HG02610 (cell line): ENCODE measurements around the gene CCDC27.

Experiments used
- ATAC-seq: cut with Tn5 transposase; IDR thresholded peaks from one replicate; pipeline ENCODE4 v1.9.1; 2021; ENCODE audit warnings: mild to moderate bottlenecking, moderate library complexity; ENCODE audit not compliant: unreplicated experiment

CCDC27 gene

DNA sequence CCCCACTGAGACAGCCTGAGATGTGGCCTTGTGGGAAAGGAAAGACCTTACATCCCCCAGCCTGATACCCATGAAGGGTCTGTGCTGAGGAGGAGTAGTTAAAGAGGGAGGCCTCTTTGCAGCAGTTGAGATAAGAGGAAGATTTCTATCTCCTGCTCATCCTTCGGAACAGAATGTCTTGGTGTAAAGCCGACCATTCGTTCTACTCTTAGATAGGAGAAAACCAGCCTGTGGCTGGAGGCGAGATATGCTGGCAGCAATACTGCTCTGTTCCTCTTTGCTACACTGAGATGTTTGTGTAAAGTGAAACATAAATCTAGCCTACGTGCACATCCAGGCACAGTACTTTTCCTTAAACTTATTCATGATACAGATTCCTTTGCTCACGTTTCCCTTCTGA, 1.5 kb upstream of the CCDC27 start:
- ATAC-seq = no peak

DNA sequence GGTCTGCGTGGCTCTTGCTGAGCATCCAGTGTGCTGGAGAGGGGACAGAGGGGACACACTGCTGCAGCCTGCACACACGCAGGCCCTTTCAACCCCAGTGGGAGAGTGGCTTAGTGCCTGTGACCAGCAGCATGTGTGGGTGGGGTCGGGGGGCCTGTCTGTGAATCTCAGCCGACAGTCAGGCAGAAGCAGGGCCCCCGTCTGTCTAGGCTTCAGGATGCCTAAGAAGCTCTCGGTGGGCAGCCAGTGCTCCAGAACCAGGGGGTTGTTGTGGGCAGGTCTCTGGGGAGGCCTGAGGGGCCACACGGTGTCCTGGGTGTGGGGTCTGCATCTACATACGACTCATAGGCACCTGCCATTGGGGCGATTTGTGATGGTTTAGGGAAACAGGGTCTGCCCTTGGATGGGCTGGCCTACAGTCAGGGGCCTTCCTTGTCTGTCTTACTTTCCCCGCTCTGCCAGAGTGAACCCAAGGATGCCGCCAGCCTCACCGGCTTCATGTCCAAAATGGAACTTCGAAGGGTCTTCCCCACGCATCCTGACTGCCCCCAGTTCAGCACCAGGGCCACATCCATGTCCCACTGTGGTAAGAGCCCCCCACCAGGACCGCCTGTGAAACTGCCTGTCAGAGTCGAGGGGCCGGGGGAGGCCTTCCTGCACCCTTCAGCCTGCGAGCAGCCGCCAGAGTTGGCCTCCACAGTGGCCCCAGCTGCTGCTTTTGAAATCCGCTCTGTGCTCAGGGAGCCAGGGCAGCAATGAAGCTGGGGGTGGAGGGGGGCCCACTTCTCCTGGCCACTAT, 1.6 kb downstream of the CCDC27 start:
- ATAC-seq = no peak

DNA sequence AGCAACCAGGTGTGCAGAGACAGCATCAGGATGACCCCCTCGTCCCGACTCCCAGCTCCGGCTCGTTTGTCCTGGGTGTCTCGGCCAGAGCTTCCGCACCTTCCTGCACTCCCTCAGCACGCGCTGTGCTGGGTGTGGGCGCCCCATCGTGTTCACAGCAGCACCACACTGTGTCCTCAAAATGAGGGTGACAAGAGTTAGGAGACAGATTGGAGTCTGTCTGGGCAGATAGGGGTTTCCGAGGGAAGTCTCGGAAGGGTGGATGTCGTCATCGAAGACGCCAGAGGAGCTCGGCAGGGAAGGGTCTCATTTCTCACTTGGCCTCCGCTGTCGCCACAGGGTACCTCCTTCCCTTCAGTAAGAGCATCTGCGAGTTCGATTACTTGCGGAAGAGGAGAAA, 4.1 kb downstream of the CCDC27 start:
- ATAC-seq = no peak

GRCh38 chr1:3759164-3759563, 6.9 kb downstream of the CCDC27 start:
- ATAC-seq = no peak

DNA sequence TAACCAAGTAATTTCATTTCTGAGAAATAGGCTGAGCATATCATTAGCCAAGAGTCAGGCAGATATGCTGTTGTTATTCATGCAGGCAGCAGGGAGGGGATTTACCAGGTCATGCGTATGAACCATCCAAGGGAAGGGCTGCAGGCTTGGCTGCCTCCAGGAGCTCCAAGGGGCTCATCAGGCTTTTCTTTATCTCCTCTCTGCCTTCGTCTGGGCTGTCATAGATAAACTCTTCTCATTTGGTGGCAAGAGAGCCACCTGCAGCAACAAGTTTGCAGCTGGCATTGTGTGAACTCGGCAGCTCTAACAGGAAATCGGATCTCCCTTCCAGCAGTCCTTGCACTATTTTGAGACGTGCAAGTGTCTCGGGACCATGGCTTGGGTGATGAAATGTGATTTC, 7.5 kb downstream of the CCDC27 start:
- ATAC-seq = no peak

GRCh38 chr1:3761296-3762010, 9.2 kb downstream of the CCDC27 start:
- ATAC-seq = no peak

- no peak for ATAC-seq
Measured at GRCh38 chr1:3762151-3762872, 10.1 kb downstream of the CCDC27 start.

- ATAC-seq = no peak
Measured at GRCh38 chr1:3762873-3763228, 10.6 kb downstream of the CCDC27 start.

DNA sequence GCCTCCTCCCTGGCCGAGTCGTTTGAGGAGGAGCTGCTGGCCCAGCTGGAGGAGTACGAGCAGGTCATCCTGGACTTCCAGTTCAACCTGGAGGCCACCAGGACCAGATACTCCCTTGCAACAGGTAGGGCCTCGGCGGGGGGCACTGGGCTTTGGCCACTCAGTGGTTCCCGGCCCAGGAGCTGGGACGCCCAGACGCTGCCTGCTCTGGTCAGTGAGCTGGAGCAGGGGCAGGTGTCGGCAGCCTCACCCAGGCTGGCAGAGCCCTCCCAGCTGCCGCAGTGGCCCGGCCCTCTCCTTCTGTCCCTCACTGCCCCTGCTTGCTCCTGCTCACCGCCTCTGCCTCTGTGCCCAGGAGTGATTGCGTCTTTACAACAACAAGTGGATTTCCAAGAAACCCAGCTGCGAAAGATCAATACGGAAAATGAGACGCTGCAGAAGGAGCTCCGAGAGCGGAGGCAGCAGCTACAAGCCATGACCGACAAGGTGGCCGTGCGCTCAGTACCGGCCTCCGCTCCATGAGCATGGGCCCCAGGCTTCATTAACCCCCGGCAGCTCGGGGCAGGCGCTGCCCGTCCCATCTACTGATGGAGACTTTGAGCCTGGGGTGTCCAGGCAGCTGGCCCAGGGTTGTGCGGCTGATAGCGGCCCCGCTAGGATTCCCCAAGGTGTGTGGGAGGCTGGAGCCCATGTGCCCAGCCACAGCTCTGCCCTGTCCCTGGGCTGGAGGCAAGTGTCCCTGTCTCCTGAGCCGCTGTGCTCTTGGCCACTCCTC, 11.3 kb downstream of the CCDC27 start:
- ATAC-seq = no peak

DNA sequence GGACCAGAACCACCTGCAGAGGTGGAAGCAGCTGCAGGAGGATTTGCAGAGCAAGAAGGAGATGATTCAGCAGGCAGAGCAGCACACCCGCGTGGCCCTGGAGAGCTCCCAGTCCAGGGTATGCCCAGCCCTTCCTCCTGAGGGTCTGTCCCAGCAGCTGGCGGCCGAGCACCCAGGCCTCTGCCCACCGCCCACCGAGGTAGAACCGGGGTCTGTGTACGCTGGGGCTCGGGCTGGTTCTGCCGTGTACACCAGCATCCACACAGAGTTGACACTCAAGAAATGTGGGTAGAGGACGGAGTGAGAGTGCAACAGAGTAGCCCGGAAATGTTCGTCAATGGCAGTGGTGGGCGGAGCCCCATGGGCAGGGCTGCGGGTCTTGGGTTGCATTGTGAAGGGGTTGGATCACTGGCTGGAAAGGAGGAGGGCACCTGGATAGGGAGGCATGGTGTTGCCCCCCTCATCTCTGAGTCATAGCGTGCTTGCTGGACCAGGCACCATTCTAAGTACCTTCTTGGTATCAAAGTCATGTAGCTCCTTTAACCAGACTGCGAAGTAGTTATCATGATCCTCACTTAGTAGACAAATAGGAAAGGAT, 15.2 kb downstream of the CCDC27 start:
- ATAC-seq = no peak

- no peak for ATAC-seq
Measured at GRCh38 chr1:3768811-3769390, 16.7 kb downstream of the CCDC27 start.

DNA sequence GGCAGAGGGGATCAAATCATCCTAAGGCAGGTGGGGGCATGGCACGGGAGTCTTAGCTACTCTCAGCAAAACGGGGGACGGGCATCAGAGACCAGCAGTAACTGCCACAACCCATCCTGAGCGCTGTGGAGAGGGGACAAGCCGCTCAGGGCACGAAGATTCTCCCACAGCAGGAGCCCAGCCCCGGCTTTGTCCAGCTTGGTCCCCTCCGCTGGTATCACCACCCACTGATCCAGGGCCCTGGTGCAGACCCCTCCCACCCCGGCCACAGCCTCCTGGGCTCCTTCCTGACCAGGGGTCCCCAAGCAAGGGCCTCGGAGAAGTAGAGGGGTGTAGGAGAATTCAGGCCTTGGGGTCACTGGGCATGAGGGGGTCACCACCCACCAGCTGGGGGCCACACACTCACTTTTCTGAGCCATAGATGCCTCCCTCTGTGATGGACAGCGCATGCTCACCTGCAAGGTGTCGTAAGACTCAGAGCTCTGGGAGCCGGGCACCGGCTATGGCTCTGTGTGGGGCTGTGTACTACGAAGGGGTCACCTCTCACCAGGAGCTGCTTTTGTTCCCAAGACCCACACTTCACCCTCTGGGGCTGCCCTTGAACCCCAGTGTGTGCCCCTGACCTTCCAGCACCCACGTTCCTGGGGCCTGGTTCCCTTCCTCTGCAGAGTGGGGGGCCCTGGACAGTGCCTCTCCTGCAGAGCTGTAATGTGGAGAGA, 18.0 kb downstream of the CCDC27 start:
- no peak for ATAC-seq

GRCh38 chr1:3771108-3772026, 19.1 kb downstream of the CCDC27 start:
- no peak for ATAC-seq

GRCh38 chr1:3772027-3772714, 19.9 kb downstream of the CCDC27 start:
- peak; percentile 55 for ATAC-seq

DNA sequence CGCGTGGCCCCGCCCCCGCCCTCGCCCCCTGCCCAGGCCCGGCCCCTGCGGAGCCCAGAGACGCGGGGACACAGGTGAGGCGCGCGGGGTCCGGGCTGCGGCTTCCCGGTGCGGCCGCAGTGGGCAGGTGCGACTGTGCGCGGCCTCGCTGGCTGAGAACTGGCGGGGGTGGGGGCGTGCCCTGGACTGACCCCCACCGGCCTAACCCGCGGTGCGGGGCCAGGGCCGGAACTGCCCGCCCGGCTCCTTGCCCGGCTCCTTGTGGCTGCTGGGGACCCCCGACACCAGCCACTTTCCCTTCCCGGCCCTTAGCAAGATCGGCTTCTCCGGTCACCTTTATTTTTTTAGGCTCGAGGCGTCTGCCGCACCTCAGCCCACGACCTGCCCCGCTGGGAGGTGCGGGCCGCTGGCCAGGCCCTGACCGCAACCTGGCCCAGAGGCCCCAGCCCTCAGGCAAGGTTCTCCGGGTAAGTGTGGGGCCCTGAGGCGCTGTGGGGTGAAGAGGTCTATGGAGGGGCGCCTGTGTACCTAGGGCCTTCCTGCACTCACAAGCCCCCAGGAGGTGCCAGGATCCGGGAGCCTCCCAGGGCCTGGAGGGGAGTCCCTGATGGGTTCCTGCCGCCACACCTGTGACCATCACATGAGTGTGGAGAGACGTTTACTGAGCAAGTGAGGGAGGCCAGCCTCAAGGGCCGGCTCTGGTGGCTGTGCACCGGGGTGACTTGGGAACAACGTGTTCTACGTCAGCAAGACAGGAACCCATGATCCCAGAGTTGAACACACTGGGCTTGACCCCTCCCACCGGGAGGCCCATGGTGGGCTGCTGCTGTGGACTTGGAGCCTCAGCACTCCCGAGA, 20.7 kb downstream of the CCDC27 start, which contains the start of gene SMIM1:
SMIM1 (plus strand) TSS at position 35 of the 857 bp plus-strand sequence. CDS start 2,625 bp downstream, outside the sequence.
- ATAC-seq = no peak

DNA sequence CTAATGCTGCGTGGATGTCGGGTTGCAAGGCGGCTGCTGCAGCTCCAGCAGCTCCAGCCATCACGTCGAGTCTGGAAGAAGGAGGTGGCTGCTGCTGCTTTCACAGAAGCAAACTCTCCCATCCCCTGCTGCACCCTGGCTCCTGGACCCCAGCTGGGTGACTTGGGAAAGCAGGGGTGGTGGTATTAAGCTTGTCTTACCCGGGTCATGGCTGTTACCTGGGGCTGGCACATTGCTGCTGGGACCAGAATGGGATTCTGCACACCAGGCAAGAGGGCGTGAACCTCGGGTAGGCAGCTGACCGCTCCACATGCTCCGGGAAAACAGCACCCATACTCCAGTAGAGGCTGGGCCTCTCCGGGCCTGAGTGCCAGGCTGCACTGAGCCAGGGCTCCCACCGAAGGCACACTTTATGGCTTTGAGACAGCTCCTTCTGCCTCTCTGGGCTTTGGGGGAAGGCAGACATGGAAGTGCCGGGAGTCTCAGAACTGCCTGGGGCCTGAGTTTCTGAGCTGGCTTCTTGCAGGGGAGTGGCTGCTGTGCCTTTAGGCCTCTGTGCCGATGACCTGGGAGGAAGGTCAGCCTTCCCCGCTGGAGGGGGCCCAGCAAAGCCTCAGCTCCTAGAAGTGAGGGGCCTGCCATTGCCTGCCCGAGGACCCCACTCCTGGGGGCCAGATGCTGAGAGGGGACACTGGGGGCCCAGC, 21.5 kb downstream of the CCDC27 start:
- no peak for ATAC-seq
